Mesenchymal stem cell (in vitro differentiated cells and primary cell): ENCODE results near the gene TAS2R5. TPM values are rescaled to one million over a fixed set of nuclear protein-coding genes. Genes with fewer than 3 reads are reported as not detected.

Experiments used
- DNase-seq: peaks from one replicate; pipeline ENCODE4 v3.0.0-alpha.2; 2013
- H2AFZ ChIP-seq: one replicate; pipeline ENCODE4 v1.6.1; 2013; ENCODE audit warnings: low read depth, mild to moderate bottlenecking, control low read depth, inconsistent platforms, low read length, moderate library complexity
- H2AK5ac ChIP-seq: 2 replicates; pipeline ENCODE4 v1.6.1; 2013; ENCODE audit warnings: low read length, moderate library complexity, mild to moderate bottlenecking, inconsistent platforms; ENCODE audit not compliant: severe bottlenecking
- H2BK120ac ChIP-seq: one replicate; pipeline ENCODE4 v1.6.1; 2013; ENCODE audit warnings: low read depth, mild to moderate bottlenecking, inconsistent platforms, low read length, moderate library complexity
- H2BK12ac ChIP-seq, 2 experiments: one replicate each; pipeline ENCODE4 v1.6.1; 2013; ENCODE audit warnings: inconsistent platforms in 2 of 2, low read length in 2 of 2, mild to moderate bottlenecking in 2 of 2, moderate library complexity in 2 of 2, control low read depth in 1 of 2
- H2BK15ac ChIP-seq: one replicate; pipeline ENCODE4 v1.6.1; 2013; ENCODE audit warnings: mild to moderate bottlenecking, low read depth, inconsistent platforms; ENCODE audit not compliant: poor library complexity, severe bottlenecking
- H2BK5ac ChIP-seq: 2 replicates; pipeline ENCODE4 v1.6.1; 2013; ENCODE audit warnings: low read depth, mild to moderate bottlenecking, low read length, control low read depth, inconsistent platforms; ENCODE audit not compliant: poor library complexity, severe bottlenecking
- H3K14ac ChIP-seq, 2 experiments: one replicate each; pipeline ENCODE4 v1.6.1; 2013; ENCODE audit warnings: inconsistent platforms in 2 of 2, low read length in 2 of 2, control low read depth in 1 of 2, mild to moderate bottlenecking in 1 of 2, moderate library complexity in 1 of 2
- H3K18ac ChIP-seq, 2 experiments: one replicate each; pipeline ENCODE4 v1.6.1; 2013; ENCODE audit warnings: inconsistent platforms in 2 of 2, low read length in 2 of 2, control low read depth in 1 of 2, low read depth in 1 of 2, mild to moderate bottlenecking in 1 of 2
- H3K23ac ChIP-seq, 2 experiments: one replicate each; pipeline ENCODE4 v1.6.1; 2013; ENCODE audit warnings: inconsistent platforms in 2 of 2, low read length in 2 of 2, mild to moderate bottlenecking in 2 of 2, moderate library complexity in 2 of 2, control low read depth in 1 of 2
- H3K27ac ChIP-seq: 2 replicates; pipeline ENCODE4 v1.5.1; 2013; ENCODE audit warnings: mild to moderate bottlenecking, moderate library complexity, low read length, control low read depth, inconsistent platforms; ENCODE audit not compliant: poor library complexity, severe bottlenecking
- H3K27me3 ChIP-seq, 2 experiments: 2 replicates each; pipeline versions ENCODE4 v1.6.1 to v1.7.0; 2013; ENCODE audit warnings: low read length in 2 of 2, mild to moderate bottlenecking in 2 of 2, moderate library complexity in 2 of 2, control low read depth in 1 of 2, inconsistent platforms in 1 of 2; ENCODE audit not compliant: control insufficient read depth in 1 of 2, insufficient read depth in 1 of 2
- H3K36me3 ChIP-seq, 2 experiments: 2 replicates each; pipeline versions ENCODE4 v1.6.1 to v1.7.0; 2013; ENCODE audit warnings: low read length in 2 of 2, control low read depth in 1 of 2, inconsistent platforms in 1 of 2, low read depth in 1 of 2, mild to moderate bottlenecking in 1 of 2; ENCODE audit not compliant: insufficient read depth in 2 of 2, control insufficient read depth in 1 of 2
- H3K4ac ChIP-seq, 2 experiments: one replicate each; pipeline ENCODE4 v1.6.1; 2013; ENCODE audit warnings: inconsistent platforms in 2 of 2, low read length in 2 of 2, mild to moderate bottlenecking in 2 of 2, moderate library complexity in 2 of 2, control low read depth in 1 of 2, low read depth in 1 of 2
- H3K4me1 ChIP-seq: 2 replicates; pipeline ENCODE4 v1.6.1; 2013; ENCODE audit warnings: low read depth, low read length, control low read depth; ENCODE audit not compliant: control insufficient read depth, insufficient read depth
- H3K4me2 ChIP-seq: 2 replicates; pipeline ENCODE4 v1.6.1; 2013; ENCODE audit warnings: low read length, mild to moderate bottlenecking, inconsistent platforms; ENCODE audit not compliant: poor library complexity, severe bottlenecking
- H3K4me3 ChIP-seq, 2 experiments: 2 replicates each; pipeline versions ENCODE4 v1.5.1 to v1.7.0; 2013; ENCODE audit warnings: low read length in 2 of 2, mild to moderate bottlenecking in 2 of 2, control low read depth in 1 of 2, low read depth in 1 of 2; ENCODE audit not compliant: insufficient read depth in 1 of 2
- H3K79me1 ChIP-seq: replicated peaks from 2 replicates; pipeline ENCODE4 v1.6.1; 2013; ENCODE audit warnings: mild to moderate bottlenecking, control low read depth, low read length, inconsistent platforms; ENCODE audit not compliant: poor library complexity, severe bottlenecking
- H3K9ac ChIP-seq: 2 replicates; pipeline ENCODE4 v1.7.0; 2013; ENCODE audit warnings: mild to moderate bottlenecking, low read length, moderate library complexity
- H3K9me3 ChIP-seq: 2 replicates; pipeline ENCODE4 v1.7.0; 2013; ENCODE audit warnings: mild to moderate bottlenecking, low read length; ENCODE audit not compliant: control insufficient read depth
- H4K8ac ChIP-seq: one replicate; pipeline ENCODE4 v1.6.1; 2013; ENCODE audit warnings: inconsistent platforms, mild to moderate bottlenecking, low read length, moderate library complexity
- H4K91ac ChIP-seq: one replicate; pipeline ENCODE4 v1.6.1; 2013; ENCODE audit warnings: mild to moderate bottlenecking, low read length, inconsistent platforms
- WGBS: methylation state at CpG from one replicate; pipeline ENCODE4 v1.1.7; 2013; ENCODE audit warnings: mixed read lengths; 5-methylcytosine and 5-hydroxymethylcytosine counted together
- polyA plus RNA-seq, 2 experiments: library from polyadenylated mRNA; stranded (reverse); fragments of 200-250 nt; gene quantifications; one replicate each; pipeline ENCODE4 v1.2.3, GENCODE V29; 2013

TAS2R5 gene, protein sequence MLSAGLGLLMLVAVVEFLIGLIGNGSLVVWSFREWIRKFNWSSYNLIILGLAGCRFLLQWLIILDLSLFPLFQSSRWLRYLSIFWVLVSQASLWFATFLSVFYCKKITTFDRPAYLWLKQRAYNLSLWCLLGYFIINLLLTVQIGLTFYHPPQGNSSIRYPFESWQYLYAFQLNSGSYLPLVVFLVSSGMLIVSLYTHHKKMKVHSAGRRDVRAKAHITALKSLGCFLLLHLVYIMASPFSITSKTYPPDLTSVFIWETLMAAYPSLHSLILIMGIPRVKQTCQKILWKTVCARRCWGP
- polyA plus RNA-seq (2013, experiment 1 of 2): 0.15 TPM
- 0.11 TPM for polyA plus RNA-seq (2013, experiment 2 of 2)

- H3K14ac ChIP-seq: no peak within 1 kb of the TSS
- no peak within 1 kb of the TSS for H4K91ac ChIP-seq
- no peak for DNase-seq
- H3K36me3 ChIP-seq: peaks cover 15 to 23% of the 10 kb centered on the region in 2 experiments
- no peak within 1 kb of the TSS for H4K8ac ChIP-seq
- no peak within 1 kb of the TSS for H2BK5ac ChIP-seq
- no peak within 1 kb of the TSS for H2BK12ac ChIP-seq
- H3K4me2 ChIP-seq: no peak within 1 kb of the TSS
- H3K9ac ChIP-seq: no peak within 1 kb of the TSS
- H3K27me3 ChIP-seq: no peaks in the 10 kb centered on the region
- WGBS: 96% methylated on average over 5 of the region's 5 CpGs
- no peak within 1 kb of the TSS for H2AFZ ChIP-seq
- H2AK5ac ChIP-seq: no peak within 1 kb of the TSS
- H3K9me3 ChIP-seq: no peaks in the 10 kb centered on the region
- no peak within 1 kb of the TSS for H3K23ac ChIP-seq
- H3K4me3 ChIP-seq: no peak within 1 kb of the TSS
- H2BK120ac ChIP-seq: no peak within 1 kb of the TSS
- H3K18ac ChIP-seq: no peak within 1 kb of the TSS
- H2BK15ac ChIP-seq: no peak within 1 kb of the TSS
- H3K79me1 ChIP-seq: peaks cover 12% of the 10 kb centered on the region
- H3K27ac ChIP-seq: no peak within 1 kb of the TSS
- no peak within 1 kb of the TSS for H3K4ac ChIP-seq
- H3K4me1 ChIP-seq: peaks cover 1% of the 10 kb centered on the region
Measured at GRCh38 chr7:141789917-141790316, at the start of gene TAS2R5. TSS of gene TAS2R5 (plus strand) at chr7:141790217. CDS start at chr7:141790362, 145 bp downstream.

GRCh38 chr7:141742229-141742628 lies 47.8 kb upstream of the TAS2R5 start:
- Histone ChIP-seq H3K14ac (no peak overlapping the region), H3K27ac (no peak overlapping the region), H3K9ac (no peak overlapping the region), H2BK5ac (no peak overlapping the region), H2BK15ac (no peak overlapping the region), H3K27me3 (no peaks in the 10 kb centered on the region), H3K9me3 (no peaks in the 10 kb centered on the region), H3K23ac (no peak overlapping the region), H3K79me1 (peaks cover 20% of the 10 kb centered on the region), H3K4me2 (no peak overlapping the region), H2AFZ (no peak overlapping the region), H2BK120ac (no peak overlapping the region), H4K91ac (no peak overlapping the region), H3K4me1 (peaks cover 6% of the 10 kb centered on the region), H2AK5ac (no peak overlapping the region), H3K18ac (no peak overlapping the region), H2BK12ac (no peak overlapping the region), H3K4ac (no peak overlapping the region), H4K8ac (no peak overlapping the region), H3K36me3 (peaks cover 19 to 78% of the 10 kb centered on the region in 2 experiments), H3K4me3 (no peak overlapping the region)
- DNase-seq: no peak
- WGBS: no CpG with 5 or more reads among the region's 1 CpG

- Histone ChIP-seq H2AFZ (no peak overlapping the region), H3K27ac (no peak overlapping the region), H3K4me2 (no peak overlapping the region), H3K9me3 (no peaks in the 10 kb centered on the region), H3K4ac (no peak overlapping the region), H3K9ac (no peak overlapping the region), H3K36me3 (peaks cover 24 to 95% of the 10 kb centered on the region in 2 experiments), H3K14ac (no peak overlapping the region), H3K4me3 (no peak overlapping the region), H4K8ac (no peak overlapping the region), H4K91ac (no peak overlapping the region), H3K4me1 (peaks cover 4% of the 10 kb centered on the region), H3K23ac (no peak overlapping the region), H3K79me1 (peaks cover 21% of the 10 kb centered on the region), H2BK15ac (no peak overlapping the region), H3K27me3 (no peaks in the 10 kb centered on the region), H3K18ac (no peak overlapping the region), H2BK5ac (no peak overlapping the region), H2BK120ac (no peak overlapping the region), H2BK12ac (no peak overlapping the region), H2AK5ac (no peak overlapping the region)
- no peak for DNase-seq
- WGBS: over 99% methylated on average over 2 of the region's 2 CpGs
Measured at GRCh38 chr7:141744131-141744530, 45.9 kb upstream of the TAS2R5 start.

- no peak for DNase-seq
- H3K4me2 ChIP-seq: no peak overlapping the region
- H3K4ac ChIP-seq: no peak overlapping the region
- peak overlapping the region; percentile 39 for H3K27ac ChIP-seq
- H3K4me1 ChIP-seq: no peaks in the 10 kb centered on the region
- H4K8ac ChIP-seq: no peak overlapping the region
- H3K23ac ChIP-seq: no peak overlapping the region
- H3K27me3 ChIP-seq: no peaks in the 10 kb centered on the region
- H3K18ac ChIP-seq: no peak overlapping the region
- H3K9me3 ChIP-seq: peaks cover 34% of the 10 kb centered on the region
- H2BK12ac ChIP-seq: no peak overlapping the region
- WGBS: 100% methylated on average over 2 of the region's 2 CpGs
- no peak overlapping the region for H2AFZ ChIP-seq
- peaks cover 35 to 97% of the 10 kb centered on the region in 2 experiments for H3K36me3 ChIP-seq
- H4K91ac ChIP-seq: no peak overlapping the region
- H2BK15ac ChIP-seq: no peak overlapping the region
- H3K14ac ChIP-seq: no peak overlapping the region
- H3K9ac ChIP-seq: no peak overlapping the region
- no peak overlapping the region for H2BK120ac ChIP-seq
- H3K4me3 ChIP-seq: no peak overlapping the region
- no peak overlapping the region for H2BK5ac ChIP-seq
- no peak overlapping the region for H2AK5ac ChIP-seq
- peaks cover 14% of the 10 kb centered on the region for H3K79me1 ChIP-seq
Measured at GRCh38 chr7:141748396-141748795, 41.6 kb upstream of the TAS2R5 start.
